ENCODE results near the gene MFNG.

The MFNG gene

DNA sequence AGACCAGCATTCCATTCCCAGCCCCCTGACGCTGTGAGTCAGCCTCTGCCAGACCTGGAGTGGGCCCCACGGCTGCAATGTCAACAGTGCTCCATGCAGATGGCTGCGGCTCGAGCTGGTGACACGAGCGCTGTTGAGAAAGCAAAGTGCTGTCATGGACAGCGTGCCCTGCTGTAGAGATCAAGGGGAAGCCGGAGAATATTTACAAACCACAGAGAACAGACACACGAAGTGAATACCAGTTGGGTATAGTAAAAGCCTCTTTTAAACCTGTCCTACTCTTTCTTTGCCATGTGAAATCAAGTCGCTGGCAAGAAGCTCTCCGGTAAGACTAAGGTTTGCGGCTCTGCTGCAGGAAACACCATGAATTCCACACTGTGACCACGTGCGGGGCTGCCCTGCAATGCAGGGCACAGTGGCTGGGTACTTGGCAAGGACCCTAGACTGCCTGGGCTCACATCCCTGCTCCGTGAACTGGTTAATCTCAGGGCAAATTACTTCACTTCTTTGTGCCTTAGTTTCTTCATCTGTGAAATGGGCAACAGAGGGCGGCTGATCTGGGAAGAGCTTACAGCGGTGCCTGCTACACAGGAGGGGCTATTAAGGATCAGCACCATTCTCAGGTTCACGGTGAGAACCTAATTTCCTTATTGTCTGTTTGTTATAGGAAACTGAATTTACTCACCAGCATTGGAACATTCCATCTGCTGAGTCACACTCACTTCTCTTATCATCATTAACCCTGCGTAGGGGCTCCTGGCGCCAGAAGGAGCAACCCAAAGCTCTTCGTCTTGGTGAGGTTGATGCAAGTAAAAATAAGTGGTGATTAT, 31.1 kb downstream of the MFNG start:
- TF ChIP-seq, protein P1, sequence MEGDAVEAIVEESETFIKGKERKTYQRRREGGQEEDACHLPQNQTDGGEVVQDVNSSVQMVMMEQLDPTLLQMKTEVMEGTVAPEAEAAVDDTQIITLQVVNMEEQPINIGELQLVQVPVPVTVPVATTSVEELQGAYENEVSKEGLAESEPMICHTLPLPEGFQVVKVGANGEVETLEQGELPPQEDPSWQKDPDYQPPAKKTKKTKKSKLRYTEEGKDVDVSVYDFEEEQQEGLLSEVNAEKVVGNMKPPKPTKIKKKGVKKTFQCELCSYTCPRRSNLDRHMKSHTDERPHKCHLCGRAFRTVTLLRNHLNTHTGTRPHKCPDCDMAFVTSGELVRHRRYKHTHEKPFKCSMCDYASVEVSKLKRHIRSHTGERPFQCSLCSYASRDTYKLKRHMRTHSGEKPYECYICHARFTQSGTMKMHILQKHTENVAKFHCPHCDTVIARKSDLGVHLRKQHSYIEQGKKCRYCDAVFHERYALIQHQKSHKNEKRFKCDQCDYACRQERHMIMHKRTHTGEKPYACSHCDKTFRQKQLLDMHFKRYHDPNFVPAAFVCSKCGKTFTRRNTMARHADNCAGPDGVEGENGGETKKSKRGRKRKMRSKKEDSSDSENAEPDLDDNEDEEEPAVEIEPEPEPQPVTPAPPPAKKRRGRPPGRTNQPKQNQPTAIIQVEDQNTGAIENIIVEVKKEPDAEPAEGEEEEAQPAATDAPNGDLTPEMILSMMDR (IDR thresholded peaks at IDR 0.05; ENCODE audit: borderline replicate concordance, insufficient read depth, low read depth, low read length), result no peak
- H3K4me3 ChIP-seq (ENCODE audit: low read depth, low read length), result no peak overlapping the region

DNA sequence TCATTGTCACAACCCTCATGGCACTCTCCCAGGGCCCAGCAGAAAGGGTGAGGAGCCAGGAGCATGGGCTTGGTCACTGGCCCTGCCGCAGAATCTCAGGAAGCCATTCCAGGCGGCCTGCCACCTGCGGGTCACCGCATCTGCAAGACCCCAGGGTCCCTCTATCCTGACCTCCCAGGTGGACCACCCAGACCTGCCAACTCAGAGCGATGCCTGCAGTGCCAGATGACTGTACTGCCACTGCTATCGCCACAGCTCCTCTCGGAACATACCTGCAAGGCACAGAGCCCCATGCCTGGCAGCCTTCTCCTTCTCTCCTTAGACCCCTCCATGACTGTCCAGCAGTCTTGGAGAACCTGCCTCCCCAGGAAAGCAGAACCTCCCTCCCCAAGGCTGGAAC, 32.5 kb downstream of the MFNG start:
- no peak overlapping the region for H3K4me3 ChIP-seq (ENCODE audit: low read depth, low read length)
- TF ChIP-seq, protein P1 (IDR thresholded peaks at IDR 0.05; ENCODE audit: borderline replicate concordance, insufficient read depth, low read depth, low read length), result no peak

DNA sequence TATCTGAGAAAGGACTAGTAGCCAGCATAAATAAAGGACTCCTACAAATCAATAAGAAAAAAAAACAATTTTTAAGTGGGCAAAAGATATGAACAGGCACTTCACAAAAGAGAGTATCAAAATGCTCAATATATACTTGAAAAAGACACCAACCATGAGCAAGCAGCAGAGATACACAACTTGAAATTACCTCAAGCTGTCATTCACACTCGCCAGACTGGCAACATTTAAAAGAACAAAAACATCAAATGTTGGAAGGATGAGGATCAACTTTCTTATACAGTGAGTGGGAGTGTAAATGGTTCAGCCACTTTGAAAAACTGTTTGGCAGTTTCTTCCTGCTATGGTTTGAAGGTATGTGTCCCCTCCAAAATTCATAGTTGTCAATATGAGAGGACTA, 35.0 kb downstream of the MFNG start:
- H3K4me3 ChIP-seq (ENCODE audit: low read depth, low read length), result no peak overlapping the region
- TF ChIP-seq, protein P1 (IDR thresholded peaks at IDR 0.05; ENCODE audit: borderline replicate concordance, insufficient read depth, low read depth, low read length), result no peak

DNA sequence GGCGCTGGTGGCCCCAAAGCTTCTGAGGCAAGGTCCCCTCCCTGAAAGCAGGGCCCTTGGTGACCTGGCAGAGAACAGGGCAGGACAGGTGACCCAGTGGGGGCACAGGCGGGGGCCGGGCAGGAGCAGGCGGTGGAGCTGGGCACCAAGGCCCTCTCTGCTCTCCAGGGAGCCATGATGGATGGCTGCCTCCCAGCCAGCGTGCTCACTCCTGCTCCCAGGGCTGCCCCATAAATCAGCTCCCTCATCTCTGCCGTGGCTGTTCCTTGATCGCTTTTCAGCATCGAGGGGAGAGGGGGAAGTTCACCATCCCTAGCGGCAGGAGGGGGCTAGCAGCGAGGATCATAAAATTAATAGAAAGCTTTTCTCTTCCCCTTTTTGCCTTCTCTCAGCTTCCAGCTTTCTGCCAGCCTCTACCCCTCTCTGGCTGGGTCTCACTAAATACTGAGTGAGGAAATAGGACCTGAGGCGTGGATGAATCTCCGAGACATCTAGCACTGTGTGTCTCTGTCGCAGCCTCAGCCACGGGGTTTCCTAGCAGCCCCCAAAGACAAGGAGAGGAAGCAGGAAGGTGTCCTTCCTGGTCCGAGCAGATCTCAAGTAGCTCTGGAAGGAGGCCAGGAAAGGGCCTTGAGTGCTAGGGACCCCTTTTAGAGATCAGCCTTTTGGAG, 36.7 kb downstream of the MFNG start:
- TF ChIP-seq, protein P1 (IDR thresholded peaks at IDR 0.05; ENCODE audit: borderline replicate concordance, insufficient read depth, low read depth, low read length), result no peak
- H3K4me3 ChIP-seq (ENCODE audit: low read depth, low read length), result no peak overlapping the region

DNA sequence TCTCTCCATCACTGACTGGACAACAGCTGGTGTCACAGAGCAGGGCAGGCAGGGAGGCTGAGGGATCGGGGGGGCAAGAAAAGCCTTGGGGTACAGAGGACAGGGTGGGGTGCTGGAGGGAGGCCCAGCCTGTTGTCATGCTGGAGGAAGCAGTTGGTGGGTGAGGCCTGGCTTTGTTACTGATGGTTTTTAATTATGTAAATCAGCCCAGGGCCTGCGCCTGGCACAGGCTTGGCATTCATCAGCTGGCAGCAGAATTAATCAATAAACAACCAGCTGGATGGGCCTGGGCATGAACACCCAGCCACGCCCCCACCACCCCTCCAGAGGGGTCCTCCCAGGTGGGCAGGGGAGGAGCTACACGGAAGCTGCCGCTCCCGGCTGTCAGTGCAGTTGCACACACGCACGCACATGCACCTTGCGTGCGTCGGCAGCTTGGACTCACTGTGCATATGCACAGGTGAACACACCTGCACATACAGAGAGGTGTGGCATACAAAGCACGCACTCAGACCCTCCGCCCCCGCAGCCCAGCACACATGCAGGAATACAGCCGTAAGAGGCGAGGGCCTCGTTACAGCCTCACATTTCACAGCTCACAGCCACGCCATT, 37.6 kb downstream of the MFNG start:
- TF ChIP-seq, protein P1 (IDR thresholded peaks at IDR 0.05; ENCODE audit: borderline replicate concordance, insufficient read depth, low read depth, low read length), result no peak

DNA sequence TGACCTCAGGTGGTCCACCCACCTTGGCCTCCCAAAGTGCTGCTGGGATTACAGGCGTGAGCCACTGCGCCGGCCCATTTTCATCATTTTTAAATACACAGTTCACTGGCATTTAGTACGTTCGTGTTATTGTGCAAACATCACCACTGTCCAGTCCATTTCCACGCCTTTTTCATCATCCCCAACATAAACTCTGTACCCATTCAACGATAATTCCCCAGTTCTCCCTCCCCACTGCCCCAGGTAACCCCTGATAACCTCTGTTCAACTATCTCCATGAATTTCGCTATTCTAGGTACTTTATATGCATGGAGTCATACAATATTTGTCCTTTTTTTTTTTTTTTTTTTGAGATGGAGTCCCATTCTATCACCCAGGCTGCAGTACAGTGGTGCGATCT, 40.7 kb downstream of the MFNG start:
- no peak overlapping the region for H3K4me3 ChIP-seq (ENCODE audit: low read depth, low read length)
- TF ChIP-seq, protein P1 (IDR thresholded peaks at IDR 0.05; ENCODE audit: borderline replicate concordance, insufficient read depth, low read depth, low read length), result no peak

More for the DNA sequence above, 37.6 kb downstream of the MFNG start:
- H3K4me3 ChIP-seq (ENCODE audit: low read depth, low read length), result no peak overlapping the region

All from GM12875 (cell line).